Endothelial cell of umbilical vein (primary cell): ENCODE results near the gene PRKCD. TPM values are rescaled to one million over a fixed set of nuclear protein-coding genes. Genes with fewer than 3 reads are reported as not detected.

Source experiments
- BruUV-seq: library from RNA; stranded (reverse); fragments of 400-500 nt; replicated peaks from 2 replicates; lab custom pipeline; 2021; lab: Mats Ljungman, UMichigan
- CTCF ChIA-PET: fragments of 300-600, 350-600 bp; sonication (Branson Sonifier 250); formaldehyde crosslinking; loops from one replicate; lab custom pipeline; 2021; ENCODE audit warnings: antibody characterized with exemption, inconsistent platforms; lab: Charles Lee
- POLR2A ChIA-PET: fragments of 300-600, 350-600 bp; sonication (Branson Sonifier 250); formaldehyde crosslinking; loops from one replicate; lab custom pipeline; 2021; ENCODE audit warnings: antibody characterized with exemption, inconsistent platforms; lab: Charles Lee
- DNase-seq: peaks from one replicate; pipeline ENCODE4 v3.0.0-alpha.2; 2011; ENCODE audit warnings: low read depth, low spot score
- FAIRE-seq: peaks from 2 replicates; lab custom pipeline; 2011; peaks lifted over from hg19 to GRCh38; lab: Jason Lieb, UNC
- H2AFZ ChIP-seq: 2 replicates; pipeline ENCODE4 v1.6.0; 2012; ENCODE audit warnings: low read depth, low read length, control low read depth, inconsistent platforms
- H3K27ac ChIP-seq: 2 replicates; pipeline ENCODE4 v1.5.1; 2011; ENCODE audit warnings: low read depth, mild to moderate bottlenecking, control low read depth, low read length, moderate library complexity; ENCODE audit not compliant: insufficient read depth
- H3K27me3 ChIP-seq, 2 experiments: 2 replicates each; pipeline versions ENCODE4 v1.6.0 to v1.6.1; 2011; ENCODE audit warnings: low read length in 2 of 2, mixed read lengths in 1 of 2; ENCODE audit not compliant: control insufficient read depth in 2 of 2, insufficient read depth in 2 of 2
- H3K36me3 ChIP-seq, 2 experiments: 2 replicates in 1 of 2; 3 replicates in 1 of 2; pipeline ENCODE4 v1.5.1; 2011; ENCODE audit warnings: low read length in 2 of 2, mild to moderate bottlenecking in 1 of 2, moderate library complexity in 1 of 2; ENCODE audit not compliant: control insufficient read depth in 2 of 2, insufficient read depth in 2 of 2; ENCODE audit errors: extremely low read depth in 1 of 2
- H3K4me1 ChIP-seq: 3 replicates; pipeline ENCODE4 v1.5.1; 2011; ENCODE audit warnings: mild to moderate bottlenecking, low read length; ENCODE audit not compliant: control insufficient read depth, insufficient read depth; ENCODE audit errors: extremely low read depth
- H3K4me2 ChIP-seq: 2 replicates; pipeline ENCODE4 v1.6.1; 2011; ENCODE audit warnings: low read length, control low read depth, mixed read lengths; ENCODE audit not compliant: insufficient read depth
- H3K4me3 ChIP-seq, 3 experiments: fragments of 200-600 bp in 1 of 3; sonication (generic), shearing (Covaris generic) in 1 of 3; replicated peaks in 1 of 3; 2 replicates each; pipeline ENCODE4 v1.5.1; 2011 to 2016; ENCODE audit warnings: control low read depth in 3 of 3, low read length in 3 of 3, mild to moderate bottlenecking in 2 of 3, inconsistent platforms in 1 of 3, low read depth in 1 of 3, moderate library complexity in 1 of 3; ENCODE audit not compliant: insufficient read depth in 1 of 3
- H3K79me2 ChIP-seq: 2 replicates; pipeline ENCODE4 v1.6.0; 2012; ENCODE audit warnings: low read length, inconsistent platforms; ENCODE audit not compliant: control insufficient read depth, insufficient read depth
- H3K9ac ChIP-seq: replicated peaks from 2 replicates; pipeline ENCODE3; 2011; ENCODE audit warnings: low read length, control low read depth; ENCODE audit not compliant: insufficient read depth; ENCODE audit errors: extremely low read depth
- H3K9me1 ChIP-seq: replicated peaks from 3 replicates; pipeline ENCODE4 v1.6.0; 2011; ENCODE audit warnings: mild to moderate bottlenecking, low read length; ENCODE audit not compliant: control insufficient read depth, insufficient read depth; ENCODE audit errors: extremely low read depth
- H3K9me3 ChIP-seq: replicated peaks from 2 replicates; pipeline ENCODE4 v1.5.1; 2012; ENCODE audit warnings: low read length, inconsistent platforms; ENCODE audit not compliant: control insufficient read depth, insufficient read depth
- H4K20me1 ChIP-seq: replicated peaks from 2 replicates; pipeline ENCODE3; 2011; ENCODE audit warnings: mild to moderate bottlenecking, low read length; ENCODE audit not compliant: control insufficient read depth, insufficient read depth; ENCODE audit errors: extremely low read depth
- CTCF ChIP-seq, 2 donors: IDR thresholded peaks; 1 replicate in 1 of 2; 2 replicates in 1 of 2; pipeline ENCODE4 v1.5.1; 2011; ENCODE audit warnings: low read length in 2 of 2, mild to moderate bottlenecking in 2 of 2, moderate library complexity in 2 of 2, control low read depth in 1 of 2, inconsistent platforms in 1 of 2, low read depth in 1 of 2; ENCODE audit not compliant: insufficient read depth in 1 of 2; ENCODE audit errors: extremely low read depth in 1 of 2
- EZH2 ChIP-seq: IDR thresholded peaks from 2 replicates; pipeline ENCODE4 v1.6.1; 2012; ENCODE audit warnings: borderline replicate concordance, low read depth, mild to moderate bottlenecking, moderate library complexity, low read length, inconsistent platforms; ENCODE audit not compliant: severe bottlenecking
- FOS ChIP-seq: IDR thresholded peaks from 2 replicates; pipeline ENCODE4 v1.6.1; 2011; ENCODE audit warnings: mild to moderate bottlenecking, low read length, moderate library complexity, borderline replicate concordance; ENCODE audit not compliant: insufficient read depth
- GATA2 ChIP-seq: IDR thresholded peaks from 2 replicates; pipeline ENCODE4 v1.7.0; 2011; ENCODE audit warnings: low read depth, mild to moderate bottlenecking, moderate library complexity, mixed read lengths, low read length; ENCODE audit not compliant: insufficient read length, insufficient read depth
- JUN ChIP-seq: IDR thresholded peaks from 2 replicates; pipeline ENCODE4 v1.6.1; 2011; ENCODE audit warnings: borderline replicate concordance, low read depth; ENCODE audit not compliant: insufficient read length, insufficient read depth
- MAX ChIP-seq: IDR thresholded peaks from 2 replicates; pipeline ENCODE4 v1.6.1; 2011; ENCODE audit not compliant: insufficient read depth, insufficient read length
- MYC ChIP-seq: IDR thresholded peaks from one replicate; pipeline ENCODE4 v1.6.1; 2011; ENCODE audit warnings: mild to moderate bottlenecking, low read depth, low read length
- POLR2A ChIP-seq: IDR thresholded peaks from 2 replicates; pipeline ENCODE4 v1.6.1; 2012; ENCODE audit warnings: low read depth, mild to moderate bottlenecking, control low read depth, low read length
- POLR2AphosphoS5 ChIP-seq: IDR thresholded peaks from 2 replicates; pipeline ENCODE4 v1.6.1; 2012; ENCODE audit warnings: low read depth, mild to moderate bottlenecking, control low read depth, low read length, moderate library complexity; ENCODE audit not compliant: insufficient read depth
- dilution Hi-C: fragments of 300-500 bp; cut with MboI; formaldehyde crosslinking; loops from one replicate; pipeline ENCODE4 v1.15.0; 2019; ENCODE audit warnings: low sequenced_read_pairs; ENCODE audit not compliant: extremely low pct_ligation_motif_present
- intact Hi-C: fragments of 100-400 bp; cut with micrococcal nuclease; formaldehyde crosslinking; loops from one replicate; pipeline ENCODE4 v1.10.0; 2022
- polyA plus RNA-seq, 4 experiments: library from polyadenylated mRNA; depleted of rRNA in 3 of 4; stranded (reverse) in 3 of 4; unstranded in 1 of 4; fragments of >200 nt; gene quantifications; 2 replicates each; pipeline versions ENCODE4 v1.2.1 to v1.2.3, GENCODE V29; 2011 to 2012; ENCODE audit warnings: missing spikeins in 1 of 4
- total RNA-seq: library from RNA; stranded (reverse); gene quantifications from 2 replicates; pipeline ENCODE4 v1.2.3, GENCODE V29; 2021

PRKCD gene
- total and polyA plus RNA-seq, 2 donors (not counting 3 experiments of a cell fraction or from before 2014, with no cell fraction given): 15.5 to 19.0 TPM

- no peaks in the 10 kb centered on the region for H3K9me3 ChIP-seq
- ChIA-PET CTCF (no interaction called here), POLR2A (interaction anchor here (0.5 kb wide), 1 partner anchor 605 kb away, joined by 3 read pairs; no protein-coding TSS in a partner anchor)
- DNase-seq (no peak), FAIRE-seq (peak; percentile 70)
- TF ChIP-seq MAX (no peak), POLR2A (no peak), EZH2 (no peak), JUN (no peak), POLR2AphosphoS5 (no peak), MYC (no peak), CTCF (IDR thresholded peaks at IDR 0.05; ENCODE audit: extremely low read depth in 1 of 2, insufficient read depth in 1 of 2, low read depth in 1 of 2, low read length in 2 of 2) (no peak), FOS (no peak), GATA2 (no peak)
- H3K9me1 ChIP-seq: no peaks in the 10 kb centered on the region
- H3K36me3 ChIP-seq: peaks cover 1 to 3% of the 10 kb centered on the region in 2 experiments
- BruUV-seq: no TSS peak
- H3K4me3 ChIP-seq: peak overlapping the region; percentile 90 to 99 (median 91)
- peaks cover 14% of the 10 kb centered on the region for H3K4me1 ChIP-seq
- H3K27ac ChIP-seq: peak overlapping the region; percentile 70
- dilution Hi-C loops (no loop called here), intact Hi-C loops (no loop called here)
- H4K20me1 ChIP-seq: no peaks in the 10 kb centered on the region
- peak overlapping the region; percentile 93 for H3K9ac ChIP-seq
- H2AFZ ChIP-seq: peak overlapping the region; percentile 87
- H3K27me3 ChIP-seq: no peaks in the 10 kb centered on the region
- H3K79me2 ChIP-seq: peaks cover 16% of the 10 kb centered on the region
- H3K4me2 ChIP-seq: peak overlapping the region; percentile 99
These were observed 31.7 kb upstream of the PRKCD start for GRCh38 chr3:53129344-53129743.
